GM06990 (cell line): ENCODE measurements around the gene LRRC3.

Experiments
- DNase-seq: peaks from one replicate; pipeline ENCODE4 v3.0.0-alpha.2; 2011; ENCODE audit not compliant: insufficient read length; ENCODE audit errors: extremely low read depth
- H3K27me3 ChIP-seq: replicated peaks from 2 replicates; pipeline ENCODE4 v1.6.0; 2011; ENCODE audit warnings: low read length; ENCODE audit not compliant: control insufficient read depth, insufficient read depth
- H3K36me3 ChIP-seq: 2 replicates; pipeline ENCODE4 v1.5.1; 2011; ENCODE audit warnings: low read length; ENCODE audit not compliant: control insufficient read depth, insufficient read depth
- H3K4me3 ChIP-seq: replicated peaks from 2 replicates; pipeline ENCODE4 v1.5.1; 2011; ENCODE audit warnings: low read depth, mild to moderate bottlenecking, control low read depth, low read length
- TF ChIP-seq, protein P1 (sequence below): IDR thresholded peaks from 2 replicates; pipeline ENCODE4 v1.5.1; 2011; ENCODE audit warnings: low read length, control low read depth, mild to moderate bottlenecking, inconsistent platforms; ENCODE audit not compliant: insufficient read depth, poor library complexity, severe bottlenecking

The LRRC3 gene

DNA sequence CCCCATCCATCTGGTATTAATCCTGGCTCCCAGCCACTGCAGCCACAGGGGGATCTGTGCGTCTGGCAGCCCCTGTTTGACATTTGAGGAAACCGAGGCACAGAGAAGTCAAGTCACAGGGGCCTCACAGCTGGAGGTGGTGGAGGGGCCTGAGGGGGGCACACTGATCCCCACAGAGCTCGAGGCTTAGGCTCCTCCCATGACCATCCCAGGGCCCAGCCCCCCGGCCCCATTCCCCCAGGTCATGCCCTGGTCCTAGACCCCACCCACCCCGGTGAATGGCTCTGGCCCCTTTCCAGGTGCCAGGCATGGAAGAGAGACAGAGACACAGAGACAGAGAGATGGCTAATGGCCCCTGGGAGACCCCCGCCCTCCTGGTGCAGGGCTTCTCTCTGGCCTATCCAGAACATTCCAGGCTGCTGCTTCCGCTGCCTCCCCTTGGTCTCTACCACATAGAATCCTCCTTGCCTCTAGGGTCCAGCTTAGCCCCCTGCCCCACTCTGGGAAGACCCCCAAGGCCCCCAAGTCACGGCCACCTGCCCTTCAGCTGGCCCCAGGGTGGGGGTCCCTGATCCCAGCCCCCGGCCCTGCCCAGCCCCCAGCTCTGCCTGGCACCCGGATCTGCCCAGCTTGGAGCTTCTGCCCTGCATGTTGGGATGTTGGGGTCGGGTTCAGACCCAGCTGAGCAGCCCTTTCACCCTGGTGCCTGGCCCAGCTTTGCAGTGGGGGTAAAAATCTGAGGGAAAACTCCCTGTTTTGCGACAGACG is 29.2 kb upstream of the LRRC3 start:
- Histone ChIP-seq H3K4me3 (no peak overlapping the region), H3K36me3 (no peaks in the 10 kb centered on the region), H3K27me3 (no peaks in the 10 kb centered on the region)
- TF ChIP-seq, protein P1, sequence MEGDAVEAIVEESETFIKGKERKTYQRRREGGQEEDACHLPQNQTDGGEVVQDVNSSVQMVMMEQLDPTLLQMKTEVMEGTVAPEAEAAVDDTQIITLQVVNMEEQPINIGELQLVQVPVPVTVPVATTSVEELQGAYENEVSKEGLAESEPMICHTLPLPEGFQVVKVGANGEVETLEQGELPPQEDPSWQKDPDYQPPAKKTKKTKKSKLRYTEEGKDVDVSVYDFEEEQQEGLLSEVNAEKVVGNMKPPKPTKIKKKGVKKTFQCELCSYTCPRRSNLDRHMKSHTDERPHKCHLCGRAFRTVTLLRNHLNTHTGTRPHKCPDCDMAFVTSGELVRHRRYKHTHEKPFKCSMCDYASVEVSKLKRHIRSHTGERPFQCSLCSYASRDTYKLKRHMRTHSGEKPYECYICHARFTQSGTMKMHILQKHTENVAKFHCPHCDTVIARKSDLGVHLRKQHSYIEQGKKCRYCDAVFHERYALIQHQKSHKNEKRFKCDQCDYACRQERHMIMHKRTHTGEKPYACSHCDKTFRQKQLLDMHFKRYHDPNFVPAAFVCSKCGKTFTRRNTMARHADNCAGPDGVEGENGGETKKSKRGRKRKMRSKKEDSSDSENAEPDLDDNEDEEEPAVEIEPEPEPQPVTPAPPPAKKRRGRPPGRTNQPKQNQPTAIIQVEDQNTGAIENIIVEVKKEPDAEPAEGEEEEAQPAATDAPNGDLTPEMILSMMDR = no peak
- no peak for DNase-seq

DNA sequence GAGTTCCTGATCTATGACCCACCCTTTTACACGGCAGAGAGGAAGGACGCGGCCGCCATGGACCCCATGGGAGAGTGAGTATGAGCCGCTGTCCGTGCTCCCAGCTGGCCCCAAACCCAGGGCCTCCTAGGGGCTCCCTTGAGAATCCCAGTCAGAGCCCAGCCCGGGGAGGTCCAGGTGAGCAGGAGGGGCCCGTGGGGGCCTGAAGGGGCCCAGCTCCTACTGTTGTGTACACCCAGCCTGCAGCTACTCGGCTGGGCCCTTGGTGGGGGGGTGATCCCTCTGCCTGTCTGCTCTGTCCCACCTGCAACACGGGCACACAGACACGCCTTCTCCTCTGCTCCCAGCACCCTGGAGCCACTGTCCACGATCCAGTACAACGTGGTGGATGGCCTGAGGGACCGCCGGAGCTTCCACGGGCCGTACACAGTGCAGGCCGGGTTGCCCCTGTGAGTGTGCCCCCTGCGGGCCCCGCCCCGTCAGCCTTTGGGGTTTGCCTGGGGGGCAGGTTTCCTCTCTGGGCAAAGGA is 28.6 kb upstream of the LRRC3 start:
- TF ChIP-seq, protein P1 = no peak
- Histone ChIP-seq H3K27me3 (no peaks in the 10 kb centered on the region), H3K36me3 (no peaks in the 10 kb centered on the region), H3K4me3 (no peak overlapping the region)
- no peak for DNase-seq

DNA sequence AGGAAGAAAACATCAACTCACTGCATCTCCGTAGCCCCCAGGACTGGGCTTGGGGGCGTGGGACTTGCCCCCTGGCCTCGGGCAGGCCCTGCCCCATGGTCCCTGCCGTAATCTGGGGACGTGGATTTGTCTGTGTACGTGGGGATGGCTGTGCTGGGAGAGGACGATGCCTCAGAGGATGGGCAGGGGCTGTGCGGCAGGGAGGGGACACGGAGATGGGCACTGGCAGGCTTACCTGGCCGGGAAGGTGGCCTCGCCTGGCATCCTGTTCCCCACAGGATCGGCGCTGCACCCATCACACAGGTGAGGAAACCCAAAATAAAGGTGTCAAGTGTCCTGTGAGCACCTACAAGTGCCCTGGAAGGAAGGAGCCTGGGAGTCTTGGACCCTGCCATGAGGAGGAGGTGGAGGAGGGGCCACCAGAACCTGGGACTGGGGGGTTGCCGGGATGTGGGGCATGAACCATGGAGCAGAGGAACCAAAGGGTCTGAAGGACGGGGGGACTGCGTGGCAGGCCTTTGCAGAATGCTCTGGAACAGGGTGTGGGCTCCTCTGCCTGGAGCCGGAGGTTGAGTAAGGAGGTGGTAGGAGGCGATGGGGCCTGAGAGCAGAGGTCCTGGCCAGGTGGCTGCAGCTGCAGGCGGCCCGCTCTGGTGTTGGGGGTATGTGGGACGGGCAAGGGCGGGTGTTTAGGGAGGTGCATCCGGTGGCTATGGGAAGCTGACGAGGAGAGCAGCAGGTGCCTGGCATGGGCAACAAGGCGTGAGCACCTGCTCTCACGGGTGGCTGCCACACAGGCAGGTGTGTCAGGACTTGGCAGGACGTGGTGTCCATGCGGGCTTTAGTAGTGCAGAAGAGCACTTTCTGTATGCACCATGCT is 27.8 kb upstream of the LRRC3 start:
- TF ChIP-seq, protein P1 = no peak
- Histone ChIP-seq H3K27me3 (no peaks in the 10 kb centered on the region), H3K4me3 (no peak overlapping the region), H3K36me3 (no peaks in the 10 kb centered on the region)
- DNase-seq = no peak

DNA sequence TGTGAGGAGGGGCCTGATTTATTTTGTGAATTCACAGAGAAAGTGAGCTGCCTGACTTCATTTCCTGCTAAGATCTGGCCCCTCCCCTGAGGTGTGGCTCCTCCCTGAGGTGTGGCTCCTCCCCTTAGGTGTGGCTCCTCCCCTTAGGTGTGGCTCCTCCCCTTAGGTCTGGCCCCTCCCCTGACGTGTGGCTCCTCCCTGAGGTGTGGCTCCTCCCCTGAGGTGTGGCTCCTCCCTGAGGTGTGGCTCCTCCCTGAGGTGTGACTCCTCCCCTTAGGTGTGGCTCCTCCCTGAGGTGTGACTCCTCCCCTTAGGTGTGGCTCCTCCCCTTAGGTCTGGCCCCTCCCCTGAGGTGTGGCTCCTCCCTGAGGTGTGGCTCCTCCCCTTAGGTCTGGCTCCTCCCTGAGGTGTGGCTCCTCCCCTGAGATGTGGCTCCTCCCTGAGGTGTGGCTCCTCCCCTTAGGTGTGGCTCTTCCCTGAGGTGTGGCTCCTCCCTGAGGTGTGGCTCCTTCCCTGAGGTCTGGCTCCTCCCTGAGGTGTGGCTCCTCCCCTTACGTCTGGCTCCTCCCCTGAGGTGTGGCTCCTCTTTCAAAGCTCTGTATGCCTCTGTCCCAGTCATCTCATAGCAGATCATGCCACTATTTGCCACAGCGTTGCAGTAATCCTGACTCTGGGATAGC is 26.9 kb upstream of the LRRC3 start:
- no peak overlapping the region for H3K4me3 ChIP-seq
- TF ChIP-seq, protein P1 = no peak
- no peaks in the 10 kb centered on the region for H3K36me3 ChIP-seq
- DNase-seq = peak; percentile 62
- no peaks in the 10 kb centered on the region for H3K27me3 ChIP-seq

DNA sequence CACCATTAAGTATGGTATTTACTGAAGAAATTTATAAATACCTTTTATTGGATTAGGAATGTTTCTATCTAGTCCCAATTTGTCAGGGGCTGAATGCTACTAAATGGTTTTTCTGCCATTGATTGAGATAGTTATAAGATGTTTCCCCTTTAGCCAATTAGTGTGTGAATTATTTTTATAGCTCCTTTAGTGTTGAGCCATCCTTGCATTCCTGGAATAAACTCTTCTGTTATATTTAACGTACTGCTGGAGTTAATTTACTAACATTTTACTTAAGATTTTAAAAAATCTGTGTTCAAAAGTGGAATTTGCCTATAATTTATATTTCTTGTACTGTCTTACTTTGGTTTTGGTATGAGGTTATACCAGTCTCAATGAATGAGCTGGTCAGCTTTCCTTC is 25.4 kb upstream of the LRRC3 start:
- H3K36me3 ChIP-seq = no peaks in the 10 kb centered on the region
- no peak overlapping the region for H3K4me3 ChIP-seq
- TF ChIP-seq, protein P1 = no peak
- H3K27me3 ChIP-seq = no peaks in the 10 kb centered on the region
- DNase-seq = no peak
